IgD-negative memory B cell (primary cell): ENCODE measurements around the gene ADAMTSL2. TPM values are rescaled to one million over a fixed set of nuclear protein-coding genes. Genes with fewer than 3 reads are reported as not detected.

Experiments used
- H3K27ac Mint-ChIP-seq, 3 donors: one replicate each; pipeline ENCODE4 v1.8.0; 2020 to 2022; ENCODE audit warnings: mild to moderate bottlenecking in 3 of 3, mixed read lengths in 3 of 3, moderate library complexity in 1 of 3
- H3K27me3 Mint-ChIP-seq: one replicate; pipeline ENCODE4 v1.8.0; 2021; ENCODE audit warnings: mixed read lengths
- H3K36me3 Mint-ChIP-seq: one replicate; pipeline ENCODE4 v1.8.0; 2020; ENCODE audit warnings: mild to moderate bottlenecking, mixed read lengths
- H3K4me1 Mint-ChIP-seq, 3 donors: one replicate each; pipeline ENCODE4 v1.8.0; 2020 to 2022; ENCODE audit warnings: mixed read lengths in 3 of 3, mild to moderate bottlenecking in 1 of 3
- H3K4me3 Mint-ChIP-seq, 4 donors: one replicate each; pipeline ENCODE4 v1.8.0; 2020 to 2022; ENCODE audit warnings: mild to moderate bottlenecking in 4 of 4, mixed read lengths in 4 of 4, moderate library complexity in 3 of 4
- H3K9me3 Mint-ChIP-seq, 3 donors: one replicate each; pipeline ENCODE4 v1.8.0; 2020 to 2021; ENCODE audit warnings: mixed read lengths in 3 of 3, mild to moderate bottlenecking in 1 of 3
- polyA plus RNA-seq: library from polyadenylated mRNA; unstranded; fragments of 300-500 nt; fragmentation: Illumina TruSeq; gene quantifications from one replicate; pipeline ENCODE4 v1.2.3, GENCODE V29; 2021

The ADAMTSL2 gene
- polyA plus RNA-seq, 1 donor from 2014 or later = not detected

DNA sequence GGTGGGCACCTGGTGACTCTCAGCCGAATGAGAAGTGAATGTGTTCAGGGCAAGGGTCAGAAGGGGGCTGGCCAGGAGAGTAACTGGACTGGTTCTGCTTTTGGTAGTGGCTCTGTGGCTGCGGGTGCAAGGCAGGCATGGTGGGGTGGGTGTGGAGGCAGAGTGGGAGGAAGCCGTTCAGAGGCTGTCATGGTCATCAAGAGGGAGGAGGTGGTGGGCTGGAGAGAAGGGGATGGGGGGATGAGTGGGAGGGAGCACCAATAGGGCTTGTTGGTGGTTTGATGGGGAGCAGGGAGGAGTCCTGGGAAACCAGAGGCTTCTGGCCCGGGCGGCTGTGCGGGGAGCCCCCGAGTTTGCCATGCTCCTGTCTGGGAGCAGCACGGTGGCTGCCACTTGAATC, 61.4 kb downstream of the ADAMTSL2 start:
- H3K27me3 Mint-ChIP-seq = peaks cover 4% of the 10 kb centered on the region
- H3K4me1 Mint-ChIP-seq = no peaks in the 10 kb centered on the region
- peak overlapping the region in 1 of 4 donors; percentile 41 for H3K4me3 Mint-ChIP-seq
- no peaks in the 10 kb centered on the region for H3K36me3 Mint-ChIP-seq
- peaks cover 2 to 9% (median 5%) of the 10 kb centered on the region in 3 donors for H3K9me3 Mint-ChIP-seq
- no peak overlapping the region for H3K27ac Mint-ChIP-seq

- Mint-ChIP-seq H3K4me3 (no peak overlapping the region), H3K27ac (no peak overlapping the region), H3K36me3 (no peaks in the 10 kb centered on the region), H3K27me3 (peaks cover 4% of the 10 kb centered on the region), H3K9me3 (peaks cover 2 to 9% (median 5%) of the 10 kb centered on the region in 3 donors), H3K4me1 (no peaks in the 10 kb centered on the region)
These were observed 62.9 kb downstream of the ADAMTSL2 start for GRCh38 chr9:133597316-133597957.

GRCh38 chr9:133598978-133599377, 64.5 kb downstream of the ADAMTSL2 start:
- H3K9me3 Mint-ChIP-seq = peaks cover 2 to 9% (median 5%) of the 10 kb centered on the region in 3 donors
- H3K27me3 Mint-ChIP-seq = peaks cover 7% of the 10 kb centered on the region
- H3K27ac Mint-ChIP-seq = no peak overlapping the region
- no peaks in the 10 kb centered on the region for H3K36me3 Mint-ChIP-seq
- H3K4me3 Mint-ChIP-seq = no peak overlapping the region
- H3K4me1 Mint-ChIP-seq = peaks cover 0 to under 1% (median 0%) of the 10 kb centered on the region in 3 donors

- Mint-ChIP-seq H3K27ac (no peak overlapping the region), H3K4me1 (peaks cover 0 to 7% (median 4%) of the 10 kb centered on the region in 3 donors), H3K4me3 (no peak overlapping the region), H3K27me3 (peaks cover 9% of the 10 kb centered on the region), H3K9me3 (peaks cover 2 to 9% (median 5%) of the 10 kb centered on the region in 3 donors), H3K36me3 (no peaks in the 10 kb centered on the region)
These were observed 65.1 kb downstream of the ADAMTSL2 start for GRCh38 chr9:133599470-133600173.

- no peak overlapping the region for H3K4me3 Mint-ChIP-seq
- H3K9me3 Mint-ChIP-seq = peaks cover 2 to 9% (median 5%) of the 10 kb centered on the region in 3 donors
- peak overlapping the region in 1 of 3 donors; percentile 89 for H3K27ac Mint-ChIP-seq
- no peaks in the 10 kb centered on the region for H3K36me3 Mint-ChIP-seq
- peaks cover 15% of the 10 kb centered on the region for H3K27me3 Mint-ChIP-seq
- peaks cover 2 to 9% (median 8%) of the 10 kb centered on the region in 3 donors for H3K4me1 Mint-ChIP-seq
These were observed 66.2 kb downstream of the ADAMTSL2 start for GRCh38 chr9:133600739-133601138.

GRCh38 chr9:133601746-133602145, 67.2 kb downstream of the ADAMTSL2 start:
- H3K36me3 Mint-ChIP-seq = no peaks in the 10 kb centered on the region
- H3K9me3 Mint-ChIP-seq = peaks cover 2 to 9% (median 5%) of the 10 kb centered on the region in 3 donors
- H3K27ac Mint-ChIP-seq = no peak overlapping the region
- peaks cover 2 to 9% (median 8%) of the 10 kb centered on the region in 3 donors for H3K4me1 Mint-ChIP-seq
- no peak overlapping the region for H3K4me3 Mint-ChIP-seq
- peaks cover 19% of the 10 kb centered on the region for H3K27me3 Mint-ChIP-seq

- H3K27ac Mint-ChIP-seq = peak overlapping the region in 1 of 3 donors; percentile 84
- peaks cover 2 to 9% (median 8%) of the 10 kb centered on the region in 3 donors for H3K4me1 Mint-ChIP-seq
- peaks cover 22% of the 10 kb centered on the region for H3K27me3 Mint-ChIP-seq
- no peak overlapping the region for H3K4me3 Mint-ChIP-seq
- no peaks in the 10 kb centered on the region for H3K36me3 Mint-ChIP-seq
- H3K9me3 Mint-ChIP-seq = peaks cover 0 to 4% (median 2%) of the 10 kb centered on the region in 3 donors
These were observed 67.8 kb downstream of the ADAMTSL2 start for GRCh38 chr9:133602277-133602676.

GRCh38 chr9:133603135-133603927, 68.8 kb downstream of the ADAMTSL2 start:
- Mint-ChIP-seq H3K27me3 (peaks cover 31% of the 10 kb centered on the region), H3K36me3 (no peaks in the 10 kb centered on the region), H3K4me1 (peaks cover 2 to 9% (median 8%) of the 10 kb centered on the region in 3 donors), H3K4me3 (no peak overlapping the region), H3K27ac (no peak overlapping the region), H3K9me3 (no peaks in the 10 kb centered on the region)

DNA sequence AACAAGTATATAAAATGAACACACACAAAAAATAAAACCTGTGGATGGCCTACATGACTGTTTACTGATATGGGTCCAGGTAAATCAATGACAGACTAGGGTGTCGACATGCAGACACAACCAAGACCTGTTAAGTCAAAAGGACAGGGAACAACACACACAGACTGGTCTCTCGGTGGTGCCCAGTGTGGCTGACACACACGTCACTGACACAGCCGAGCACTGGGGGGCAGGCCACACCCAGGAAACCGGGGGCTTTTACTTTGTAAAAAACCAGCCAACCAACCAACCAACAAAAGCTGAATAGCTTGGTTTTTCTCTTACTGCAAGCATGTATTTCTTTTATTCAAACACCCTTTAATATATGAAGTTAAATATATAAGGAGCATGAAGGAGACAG, 69.7 kb downstream of the ADAMTSL2 start:
- Mint-ChIP-seq H3K9me3 (no peaks in the 10 kb centered on the region), H3K27me3 (peaks cover 33% of the 10 kb centered on the region), H3K27ac (no peak overlapping the region), H3K4me3 (no peak overlapping the region), H3K4me1 (peaks cover 2 to 9% (median 8%) of the 10 kb centered on the region in 3 donors), H3K36me3 (no peaks in the 10 kb centered on the region)

GRCh38 chr9:133604856-133605255, 70.4 kb downstream of the ADAMTSL2 start:
- Mint-ChIP-seq H3K27ac (no peak overlapping the region), H3K36me3 (no peaks in the 10 kb centered on the region), H3K4me3 (no peak overlapping the region), H3K9me3 (no peaks in the 10 kb centered on the region), H3K4me1 (peaks cover 2 to 9% (median 8%) of the 10 kb centered on the region in 3 donors), H3K27me3 (peaks cover 38% of the 10 kb centered on the region)

- no peak overlapping the region for H3K27ac Mint-ChIP-seq
- peaks cover 2 to 9% (median 8%) of the 10 kb centered on the region in 3 donors for H3K4me1 Mint-ChIP-seq
- H3K36me3 Mint-ChIP-seq = no peaks in the 10 kb centered on the region
- peaks cover 0 to 2% (median 0%) of the 10 kb centered on the region in 3 donors for H3K9me3 Mint-ChIP-seq
- peaks cover 43% of the 10 kb centered on the region for H3K27me3 Mint-ChIP-seq
- H3K4me3 Mint-ChIP-seq = no peak overlapping the region
These were observed 70.9 kb downstream of the ADAMTSL2 start for GRCh38 chr9:133605446-133605845.

- Mint-ChIP-seq H3K4me3 (no peak overlapping the region), H3K36me3 (no peaks in the 10 kb centered on the region), H3K27me3 (peaks cover 47% of the 10 kb centered on the region), H3K27ac (no peak overlapping the region), H3K4me1 (peaks cover 2 to 9% (median 8%) of the 10 kb centered on the region in 3 donors), H3K9me3 (peaks cover 0 to 3% (median 0%) of the 10 kb centered on the region in 3 donors)
These were observed 71.6 kb downstream of the ADAMTSL2 start for GRCh38 chr9:133605856-133606707.

- no peak overlapping the region for H3K27ac Mint-ChIP-seq
- H3K4me1 Mint-ChIP-seq = peaks cover 2 to 9% (median 8%) of the 10 kb centered on the region in 3 donors
- peaks cover 0 to 5% (median 0%) of the 10 kb centered on the region in 3 donors for H3K9me3 Mint-ChIP-seq
- H3K4me3 Mint-ChIP-seq = no peak overlapping the region
- H3K27me3 Mint-ChIP-seq = peaks cover 49% of the 10 kb centered on the region
- no peaks in the 10 kb centered on the region for H3K36me3 Mint-ChIP-seq
These were observed 72.2 kb downstream of the ADAMTSL2 start for GRCh38 chr9:133606708-133607025.

GRCh38 chr9:133607381-133607780, 72.9 kb downstream of the ADAMTSL2 start:
- H3K4me1 Mint-ChIP-seq = peaks cover 2 to 9% (median 8%) of the 10 kb centered on the region in 3 donors
- no peaks in the 10 kb centered on the region for H3K36me3 Mint-ChIP-seq
- H3K9me3 Mint-ChIP-seq = peaks cover 0 to 5% (median 0%) of the 10 kb centered on the region in 3 donors
- peaks cover 50% of the 10 kb centered on the region for H3K27me3 Mint-ChIP-seq
- peak overlapping the region in 1 of 4 donors; percentile 51 for H3K4me3 Mint-ChIP-seq
- H3K27ac Mint-ChIP-seq = no peak overlapping the region
